HG02870 (cell line): ENCODE data around the gene UACA.

Source experiments
- ATAC-seq: cut with Tn5 transposase; IDR thresholded peaks from one replicate; pipeline ENCODE4 v1.9.1; 2021; ENCODE audit warnings: mild to moderate bottlenecking, moderate library complexity; ENCODE audit not compliant: unreplicated experiment

UACA gene

DNA sequence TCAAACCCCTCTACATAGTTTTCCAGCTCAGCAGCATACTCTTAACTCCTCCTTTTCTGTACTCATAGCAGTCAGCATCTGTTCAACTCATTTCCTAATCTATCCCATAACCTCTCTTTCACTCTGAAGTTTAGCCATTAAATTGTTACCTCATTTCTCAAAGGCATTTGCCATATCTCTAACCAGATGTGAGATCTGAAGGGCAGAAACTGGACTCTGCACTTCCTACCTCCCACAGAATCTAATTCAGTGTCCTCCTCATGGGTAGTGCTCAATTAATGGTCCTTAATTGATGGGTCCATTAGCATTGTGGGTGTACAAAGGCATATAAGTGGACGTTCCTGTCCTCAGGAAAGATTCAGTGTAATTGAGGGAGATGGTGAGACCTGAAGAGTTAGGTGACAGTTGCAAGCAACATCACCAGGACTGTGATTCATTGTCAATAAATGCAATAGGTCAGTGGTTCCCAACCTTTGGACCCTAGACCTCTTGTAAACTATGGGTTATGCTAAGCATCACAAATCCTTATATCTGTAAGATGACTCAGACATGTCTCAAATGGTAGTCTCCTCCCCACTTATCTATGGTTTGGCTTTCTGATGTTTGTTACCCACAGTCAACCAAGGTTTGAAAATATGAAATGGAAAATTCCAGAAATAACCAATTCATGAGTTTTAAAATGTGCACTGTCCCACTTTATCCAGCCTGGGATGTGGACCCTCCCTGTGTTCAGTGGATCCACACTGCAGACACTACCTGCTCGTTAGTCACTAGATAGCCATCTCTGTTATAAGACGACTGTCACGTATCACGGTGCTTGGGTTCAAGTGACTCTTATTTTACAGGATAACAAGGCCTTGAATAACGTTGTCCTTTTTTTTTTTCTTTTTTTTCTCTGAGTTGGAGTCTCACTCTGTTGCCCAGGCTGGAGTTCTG is 25.0 kb upstream of the UACA start:
- ATAC-seq, result no peak

GRCh38 chr15:70786996-70787395 is 23.6 kb upstream of the UACA start:
- ATAC-seq, result no peak

DNA sequence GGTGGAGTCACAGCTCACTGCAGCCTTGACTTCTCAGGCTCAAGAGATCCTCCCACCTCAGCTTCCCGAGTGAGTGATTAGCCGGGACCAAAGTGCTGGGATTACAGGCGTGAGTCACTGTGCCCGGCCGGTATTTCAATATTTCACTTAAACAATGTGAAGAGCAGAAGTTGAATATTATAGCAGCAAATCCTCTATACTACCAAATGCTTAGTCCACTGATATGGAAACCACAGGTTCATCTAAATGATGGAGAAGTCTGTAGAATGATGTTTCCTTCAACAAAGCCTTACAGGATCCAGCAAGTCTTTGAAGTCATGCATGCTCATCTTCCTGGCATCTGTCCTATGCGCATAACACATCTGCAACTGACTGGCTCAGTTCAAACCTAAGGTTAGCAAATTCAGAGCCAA is 20.3 kb upstream of the UACA start:
- no peak for ATAC-seq

- ATAC-seq, result no peak
Observed at GRCh38 chr15:70783041-70783440, 19.7 kb upstream of the UACA start.

DNA sequence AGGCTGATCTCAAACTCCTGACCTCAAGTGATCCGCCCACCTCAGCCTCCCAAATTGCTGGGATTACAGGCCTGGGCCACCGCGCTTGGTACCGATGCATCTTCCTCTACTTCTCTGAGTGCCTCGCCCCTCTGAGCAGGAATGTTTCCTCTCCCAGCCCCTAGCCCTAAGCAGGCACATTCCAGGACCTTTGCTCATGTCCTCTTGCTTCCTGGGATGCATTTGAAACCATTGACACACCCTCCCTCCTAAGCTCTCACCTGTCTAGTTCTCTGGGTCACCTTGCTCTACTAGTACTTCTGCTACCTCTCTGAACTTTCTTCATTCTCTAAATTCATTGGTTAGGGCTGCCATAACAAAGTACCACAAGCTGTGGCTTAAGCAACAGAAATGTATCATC is 17.9 kb upstream of the UACA start:
- ATAC-seq, result no peak

DNA sequence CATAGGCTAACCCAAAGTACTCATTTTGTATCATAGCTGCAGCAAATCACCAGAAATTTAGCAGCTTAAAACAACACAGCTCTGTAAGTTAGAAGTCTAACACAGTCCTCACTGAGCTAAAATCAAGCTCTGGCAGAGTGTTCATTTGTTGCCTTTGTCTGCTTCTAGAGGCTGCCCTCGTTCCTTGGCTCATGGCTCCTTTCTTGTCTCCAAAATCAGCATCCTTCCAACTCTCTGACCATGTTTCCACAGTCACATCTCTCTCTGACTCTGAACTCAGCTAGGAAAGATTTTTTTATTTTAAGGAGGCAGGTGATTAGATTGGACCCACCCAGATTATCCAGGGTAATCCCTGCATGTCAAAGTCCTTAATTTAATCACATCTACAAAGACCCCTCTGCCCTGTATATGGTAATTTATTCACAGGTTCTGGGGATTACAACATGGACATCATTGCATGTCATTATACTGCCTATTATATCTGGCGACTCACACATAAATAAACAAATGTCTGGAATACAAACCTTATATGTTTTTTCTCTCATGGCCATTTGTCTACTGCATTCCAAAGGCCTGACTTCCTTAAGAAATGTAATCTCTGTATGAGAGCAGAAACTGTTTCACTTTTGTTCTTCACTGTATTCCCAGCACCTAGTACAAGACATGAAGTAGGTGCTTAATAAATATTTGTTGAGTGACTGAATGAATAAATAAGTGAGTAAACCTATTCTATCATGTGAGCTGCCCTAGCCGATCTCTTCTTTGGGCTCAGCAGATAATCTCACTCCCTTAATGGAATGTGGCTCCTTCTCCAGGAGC is 15.1 kb upstream of the UACA start:
- no peak for ATAC-seq

- no peak for ATAC-seq
Observed at GRCh38 chr15:70777170-70777926, 14.0 kb upstream of the UACA start.

DNA sequence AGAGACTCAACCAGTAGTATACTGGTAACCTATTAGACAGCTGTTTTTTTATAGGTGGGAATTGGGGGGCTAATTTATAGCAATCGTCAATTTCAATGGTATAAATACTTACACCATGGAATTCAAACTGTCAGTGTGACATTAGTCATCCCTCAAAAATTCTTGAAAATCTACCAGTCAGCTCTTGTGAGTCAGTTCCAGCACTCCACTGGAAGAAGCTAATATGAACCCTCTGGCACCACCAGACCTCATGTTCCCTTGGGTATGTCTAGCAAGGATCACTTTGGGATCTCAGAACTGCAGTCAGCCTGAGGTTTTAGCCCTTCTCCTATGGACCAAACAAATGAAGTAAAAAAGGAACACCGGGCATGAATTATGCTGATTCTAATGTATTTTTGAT is 11.8 kb upstream of the UACA start:
- ATAC-seq, result no peak

GRCh38 chr15:70772402-70772801 is 9.0 kb upstream of the UACA start:
- no peak for ATAC-seq

GRCh38 chr15:70770863-70771262 is 7.5 kb upstream of the UACA start:
- ATAC-seq, result no peak

GRCh38 chr15:70768257-70768883 is 5.0 kb upstream of the UACA start:
- no peak for ATAC-seq

- no peak for ATAC-seq
Observed at GRCh38 chr15:70767667-70768066, 4.3 kb upstream of the UACA start.

GRCh38 chr15:70766597-70766996 is 3.2 kb upstream of the UACA start:
- ATAC-seq, result no peak

- ATAC-seq, result no peak
Observed at GRCh38 chr15:70765504-70766281, 2.3 kb upstream of the UACA start.

GRCh38 chr15:70763950-70764730 is 782 bp upstream of the UACA start:
- ATAC-seq, result no peak

GRCh38 chr15:70762469-70763119 is 764 bp downstream of the UACA start:
- ATAC-seq, result no peak

- ATAC-seq, result no peak
Observed at GRCh38 chr15:70761931-70762468, 1.4 kb downstream of the UACA start.

GRCh38 chr15:70761046-70761445 is 2.3 kb downstream of the UACA start:
- no peak for ATAC-seq
